Keratinocyte (primary cell): Measurements from ENCODE around the gene PCNX1.

ENCODE experiments used
- CTCF ChIP-seq, 3 experiments: IDR thresholded peaks in 1 of 3; conservative IDR thresholded peaks in 1 of 3; optimal IDR thresholded peaks in 1 of 3; 2 replicates in 2 of 3; 3 replicates in 1 of 3; pipeline versions ENCODE3 to v1.5.1; 2011; ENCODE audit warnings: low read length in 3 of 3, mild to moderate bottlenecking in 3 of 3, moderate library complexity in 2 of 3, control low read depth in 1 of 3, inconsistent platforms in 1 of 3; ENCODE audit not compliant: insufficient read depth in 2 of 3; ENCODE audit errors: extremely low read depth in 1 of 3
- EZH2 ChIP-seq: IDR thresholded peaks from one replicate; pipeline ENCODE4 v1.6.1; 2012; ENCODE audit warnings: inconsistent platforms, mild to moderate bottlenecking, low read length, moderate library complexity

DNA sequence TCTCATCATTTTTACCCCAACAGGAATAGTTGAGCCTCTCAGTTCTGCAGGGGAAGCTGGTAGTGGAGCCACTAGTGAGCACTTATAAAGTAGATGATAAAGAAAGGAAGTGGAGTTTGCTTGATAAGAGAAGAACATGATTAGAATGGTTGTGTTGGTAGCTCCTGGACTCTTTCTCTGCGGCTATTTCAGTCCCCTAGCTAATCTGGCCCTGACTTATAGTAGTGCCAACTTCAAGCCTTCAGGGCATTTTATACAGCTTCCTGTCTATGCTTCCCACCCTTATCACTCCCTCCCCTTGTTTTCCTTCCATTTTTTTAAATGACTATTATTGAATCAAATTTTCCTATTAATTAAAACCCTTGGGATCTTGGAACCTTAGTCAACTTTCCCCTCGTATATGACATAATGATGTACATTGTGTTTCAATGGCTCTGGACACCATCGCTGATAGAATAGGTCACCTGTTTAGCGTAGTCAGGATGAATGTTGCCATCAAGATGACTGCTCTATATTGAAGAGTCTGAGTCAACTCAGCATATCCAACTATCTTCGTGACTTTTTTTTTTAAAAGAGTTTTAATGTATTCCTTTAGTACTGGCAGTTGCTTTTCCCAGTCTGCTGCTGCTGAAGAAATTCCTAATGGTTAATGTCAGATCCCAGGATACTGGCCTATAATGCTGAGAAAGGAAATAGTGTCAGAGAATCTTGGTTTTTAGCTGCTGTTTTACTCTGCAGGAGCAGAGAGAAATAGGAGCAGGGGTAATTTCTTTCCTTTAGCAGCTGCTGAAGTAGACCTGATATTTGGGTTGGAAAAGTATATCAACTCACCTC, 16.2 kb upstream of the PCNX1 start:
- TF ChIP-seq EZH2, result no peak
- TF ChIP-seq CTCF (optimal IDR thresholded peaks at IDR 0.05 in 1 of 3, IDR thresholded peaks at IDR 0.05 in 1 of 3, conservative IDR thresholded peaks at IDR 0.05 in 1 of 3; ENCODE audit: extremely low read depth in 1 of 3, insufficient read depth in 2 of 3, low read length in 3 of 3), result no peak
